GM12891 (cell line): Measurements from ENCODE around the gene PCMT1.

Experiments used
- PAX5 ChIP-seq: IDR thresholded peaks from 2 replicates; pipeline ENCODE4 v1.6.1; 2011; ENCODE audit warnings: low read length, moderate library complexity, mild to moderate bottlenecking; ENCODE audit not compliant: insufficient read depth, severe bottlenecking
- POLR2A ChIP-seq: IDR thresholded peaks from 2 replicates; pipeline ENCODE4 v1.6.1; 2011; ENCODE audit warnings: low read depth, low read length, control low read depth
- POLR2AphosphoS5 ChIP-seq: IDR thresholded peaks from 2 replicates; pipeline ENCODE4 v1.6.1; 2011; ENCODE audit warnings: low read depth, low read length, control low read depth
- TAF1 ChIP-seq: IDR thresholded peaks from 2 replicates; pipeline ENCODE4 v1.6.1; 2011; ENCODE audit warnings: low read depth, low read length, control low read depth

DNA sequence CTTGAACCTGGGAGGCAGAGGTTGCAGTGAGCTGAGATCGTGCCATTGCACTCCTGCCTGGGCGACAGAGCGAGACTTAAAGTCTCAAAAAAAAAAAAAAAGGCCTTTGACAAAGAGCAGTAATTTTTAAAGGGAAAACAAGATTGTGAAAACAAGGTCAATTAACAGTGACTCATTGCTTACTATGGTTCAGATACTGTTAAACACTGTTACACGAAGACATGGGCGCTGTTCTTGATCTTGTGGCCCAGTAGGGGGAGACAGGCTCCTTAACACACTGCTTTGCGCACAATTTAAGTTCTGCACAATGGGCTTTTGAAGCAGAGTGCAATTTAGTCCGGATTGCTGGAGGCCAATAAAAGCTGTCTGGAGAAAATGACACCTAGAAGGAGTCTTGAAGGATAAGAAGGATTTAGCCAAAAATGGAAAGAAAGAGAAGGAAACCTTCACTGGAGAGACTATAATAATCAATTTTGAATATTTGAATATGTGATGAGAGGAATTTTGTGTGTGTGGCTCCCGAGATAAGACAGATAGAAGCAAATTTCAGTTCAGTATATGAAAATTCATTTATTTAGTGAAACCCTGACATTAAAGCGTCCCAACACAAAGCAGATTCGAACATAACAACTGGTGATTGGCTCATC, 25.6 kb upstream of the PCMT1 start:
- TF ChIP-seq POLR2A (no peak), PAX5 (no peak), TAF1 (no peak), POLR2AphosphoS5 (no peak)
